HEK293T (cell line): ENCODE data around the gene ASF1A.

Experiments
- CTCF ChIA-PET: fragments of 350-600 bp; formaldehyde crosslinking; extraction: SDS; loops from one replicate; lab custom pipeline; 2021; ENCODE audit warnings: antibody characterized with exemption, inconsistent platforms; lab: Yijun Ruan, JAX
- POLR2A ChIA-PET: fragments of 350-600 bp; formaldehyde crosslinking; extraction: SDS; loops from one replicate; lab custom pipeline; 2020; ENCODE audit warnings: antibody characterized with exemption, inconsistent platforms; lab: Yijun Ruan, JAX
- DNase-seq: peaks from one replicate; pipeline ENCODE4 v3.0.0; 2012; ENCODE audit warnings: mixed read lengths; ENCODE audit errors: extremely low spot score
- ARNT ChIP-seq: fragments of 450-650 bp; IDR thresholded peaks from 2 replicates; pipeline ENCODE4 v1.6.1; 2017; ENCODE audit warnings: mild to moderate bottlenecking
- BHLHE40 ChIP-seq: fragments of 450-650 bp; IDR thresholded peaks from 2 replicates; pipeline ENCODE4 v1.6.1; 2016; ENCODE audit warnings: mild to moderate bottlenecking, moderate library complexity, borderline replicate concordance
- CTBP1 ChIP-seq: fragments of 450-650 bp; IDR thresholded peaks from 2 replicates; pipeline ENCODE4 v1.6.1; 2016; ENCODE audit warnings: borderline replicate concordance
- ELF4 ChIP-seq: fragments of 450-650 bp; IDR thresholded peaks from 2 replicates; pipeline ENCODE4 v1.6.1; 2017; ENCODE audit warnings: antibody characterized with exemption
- FOXA1 ChIP-seq: fragments of 450-650 bp; IDR thresholded peaks from 2 replicates; pipeline ENCODE4 v1.6.1; 2016; ENCODE audit warnings: mild to moderate bottlenecking
- FOXK2 ChIP-seq: fragments of 450-650 bp; IDR thresholded peaks from 2 replicates; pipeline ENCODE4 v1.6.1; 2016; ENCODE audit warnings: mild to moderate bottlenecking
- FOXM1 ChIP-seq: fragments of 450-650 bp; IDR thresholded peaks from 2 replicates; pipeline ENCODE4 v1.6.1; 2017; ENCODE audit warnings: mild to moderate bottlenecking, borderline replicate concordance
- HDGF ChIP-seq: fragments of 450-650 bp; IDR thresholded peaks from 2 replicates; pipeline ENCODE4 v1.6.1; 2017; ENCODE audit warnings: antibody characterized with exemption, borderline replicate concordance
- L3MBTL2 ChIP-seq: fragments of 450-650 bp; conservative IDR thresholded peaks from 2 replicates; pipeline ENCODE4 v1.6.1; 2016; ENCODE audit warnings: mild to moderate bottlenecking
- LEF1 ChIP-seq: fragments of 450-650 bp; IDR thresholded peaks from 2 replicates; pipeline ENCODE4 v1.6.1; 2017; ENCODE audit warnings: mild to moderate bottlenecking, borderline replicate concordance
- NFRKB ChIP-seq: fragments of 450-650 bp; IDR thresholded peaks from 2 replicates; pipeline ENCODE4 v1.6.1; 2016; ENCODE audit warnings: mild to moderate bottlenecking, moderate library complexity
- SP1 ChIP-seq: fragments of 450-650 bp; IDR thresholded peaks from 2 replicates; pipeline ENCODE4 v1.6.1; 2017
- SUZ12 ChIP-seq: fragments of 450-650 bp; IDR thresholded peaks from 2 replicates; pipeline ENCODE4 v1.6.1; 2016; ENCODE audit warnings: mild to moderate bottlenecking
- TARDBP ChIP-seq: fragments of 450-650 bp; IDR thresholded peaks from 2 replicates; pipeline ENCODE4 v1.6.1; 2016
- ZNF384 ChIP-seq: fragments of 450-650 bp; IDR thresholded peaks from 2 replicates; pipeline ENCODE4 v1.6.1; 2016
- TF ChIP-seq, protein P1 (sequence below): fragments of 450-650 bp; IDR thresholded peaks from 2 replicates; pipeline ENCODE4 v1.6.1; 2016

ASF1A gene

DNA sequence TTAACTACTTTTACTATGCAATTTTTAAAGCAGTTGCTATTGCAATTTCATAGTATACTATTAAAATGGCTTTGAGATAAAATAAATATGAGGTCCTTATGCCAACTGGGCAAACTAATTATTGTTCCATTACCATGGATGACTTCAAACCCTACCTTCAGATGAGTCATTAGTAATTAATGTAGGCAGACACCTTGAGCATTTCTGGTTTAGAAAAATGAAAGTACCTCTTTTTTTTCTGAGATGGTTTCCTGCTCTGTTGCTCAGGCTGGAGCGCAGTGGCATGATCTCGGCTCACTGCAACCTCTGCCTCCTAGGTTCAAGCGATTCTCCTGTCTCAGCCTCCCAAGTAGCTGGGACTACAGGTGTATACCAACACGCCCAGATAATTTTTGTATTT, 11.9 kb downstream of the ASF1A start:
- ChIA-PET CTCF (no interaction called here), POLR2A (no interaction called here)
- TF ChIP-seq ELF4 (no peak), HDGF (no peak), FOXK2 (no peak), FOXM1 (no peak), NFRKB (no peak), CTBP1 (no peak), FOXA1 (no peak), SP1 (no peak), TARDBP (no peak), ARNT (no peak), BHLHE40 (no peak), L3MBTL2 (no peak), LEF1 (no peak), ZNF384 (no peak), SUZ12 (no peak)
- TF ChIP-seq, protein P1, sequence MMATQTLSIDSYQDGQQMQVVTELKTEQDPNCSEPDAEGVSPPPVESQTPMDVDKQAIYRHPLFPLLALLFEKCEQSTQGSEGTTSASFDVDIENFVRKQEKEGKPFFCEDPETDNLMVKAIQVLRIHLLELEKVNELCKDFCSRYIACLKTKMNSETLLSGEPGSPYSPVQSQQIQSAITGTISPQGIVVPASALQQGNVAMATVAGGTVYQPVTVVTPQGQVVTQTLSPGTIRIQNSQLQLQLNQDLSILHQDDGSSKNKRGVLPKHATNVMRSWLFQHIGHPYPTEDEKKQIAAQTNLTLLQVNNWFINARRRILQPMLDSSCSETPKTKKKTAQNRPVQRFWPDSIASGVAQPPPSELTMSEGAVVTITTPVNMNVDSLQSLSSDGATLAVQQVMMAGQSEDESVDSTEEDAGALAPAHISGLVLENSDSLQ = no peak
- no peak for DNase-seq

DNA sequence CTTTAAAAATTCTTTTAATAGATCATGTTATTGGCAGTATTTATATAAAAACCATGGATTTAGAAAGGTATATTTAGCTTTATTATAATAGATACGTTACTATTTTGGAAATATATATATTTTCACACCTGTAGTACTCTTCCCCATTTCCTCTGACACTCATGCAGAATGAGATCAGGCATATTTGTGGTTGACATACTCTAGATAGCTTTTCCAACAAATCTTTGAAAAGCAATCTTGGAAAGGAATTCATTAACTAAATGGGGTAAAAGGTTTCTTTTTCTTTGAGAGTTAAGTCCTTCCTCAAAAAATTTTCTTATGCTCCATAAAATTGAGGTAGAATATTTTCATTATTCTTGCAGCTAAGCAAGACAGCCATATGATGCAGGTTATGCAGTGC, 14.5 kb downstream of the ASF1A start:
- POLR2A ChIA-PET = no interaction called here
- no peak for DNase-seq
- CTCF ChIA-PET = no interaction called here
- TF ChIP-seq SUZ12 (no peak), FOXK2 (no peak), ARNT (no peak), BHLHE40 (no peak), CTBP1 (no peak), ELF4 (no peak), ZNF384 (no peak), FOXM1 (no peak), HDGF (no peak), L3MBTL2 (no peak), SP1 (no peak), NFRKB (no peak), FOXA1 (no peak), LEF1 (no peak), TARDBP (no peak)
- TF ChIP-seq, protein P1 = no peak

DNA sequence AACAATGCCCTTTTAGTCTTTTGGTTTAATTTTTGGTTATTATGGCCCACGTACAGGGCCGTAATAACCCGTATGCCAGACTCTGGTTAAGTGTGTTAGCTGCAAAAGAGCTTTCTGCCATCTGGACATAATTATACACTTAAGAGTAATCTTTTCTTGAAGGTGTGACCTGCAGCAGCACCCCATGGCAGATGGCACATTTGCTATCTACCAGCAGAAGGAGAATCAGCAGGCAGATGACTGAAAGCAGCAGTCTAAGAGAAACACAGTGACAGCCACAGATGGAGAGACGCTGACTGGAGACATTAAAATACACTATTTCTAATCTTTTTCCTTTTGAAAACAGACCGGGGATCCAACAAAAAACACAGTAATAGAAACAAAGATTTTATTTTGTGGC, 18.7 kb downstream of the ASF1A start:
- POLR2A ChIA-PET = no interaction called here
- CTCF ChIA-PET = no interaction called here
- no peak for DNase-seq
- no peak for TF ChIP-seq FOXM1
- no peak for TF ChIP-seq ELF4
- no peak for TF ChIP-seq BHLHE40
- no peak for TF ChIP-seq ZNF384

DNA sequence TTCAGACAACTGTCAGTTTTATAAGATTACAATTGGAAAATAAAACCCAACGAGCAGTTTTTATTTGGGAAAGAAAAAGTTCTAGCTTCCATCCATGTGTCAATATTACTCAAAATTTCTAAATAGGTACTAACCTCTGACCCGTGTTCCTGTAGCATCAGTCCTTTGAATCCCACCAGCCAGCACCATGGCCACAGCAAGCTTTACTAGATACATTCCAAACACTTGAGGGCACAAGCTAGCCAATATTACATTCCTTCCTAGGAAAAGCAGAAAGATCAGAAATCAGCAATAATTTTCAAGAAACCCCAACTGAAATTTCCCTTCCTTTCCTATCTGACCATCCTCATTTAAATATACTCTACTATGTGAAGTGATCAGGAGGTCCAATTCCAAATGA, 19.2 kb downstream of the ASF1A start:
- ChIA-PET CTCF (no interaction called here), POLR2A (no interaction called here)
- no peak for DNase-seq
- TF ChIP-seq, protein P1 = no peak
- no peak for TF ChIP-seq SP1
- no peak for TF ChIP-seq BHLHE40
- no peak for TF ChIP-seq ARNT
- no peak for TF ChIP-seq L3MBTL2
- TF ChIP-seq SUZ12 = no peak
- no peak for TF ChIP-seq ZNF384
- TF ChIP-seq TARDBP = no peak
- no peak for TF ChIP-seq FOXK2
- TF ChIP-seq HDGF = no peak
- no peak for TF ChIP-seq FOXM1
- no peak for TF ChIP-seq CTBP1
- no peak for TF ChIP-seq FOXA1
- TF ChIP-seq LEF1 = no peak

DNA sequence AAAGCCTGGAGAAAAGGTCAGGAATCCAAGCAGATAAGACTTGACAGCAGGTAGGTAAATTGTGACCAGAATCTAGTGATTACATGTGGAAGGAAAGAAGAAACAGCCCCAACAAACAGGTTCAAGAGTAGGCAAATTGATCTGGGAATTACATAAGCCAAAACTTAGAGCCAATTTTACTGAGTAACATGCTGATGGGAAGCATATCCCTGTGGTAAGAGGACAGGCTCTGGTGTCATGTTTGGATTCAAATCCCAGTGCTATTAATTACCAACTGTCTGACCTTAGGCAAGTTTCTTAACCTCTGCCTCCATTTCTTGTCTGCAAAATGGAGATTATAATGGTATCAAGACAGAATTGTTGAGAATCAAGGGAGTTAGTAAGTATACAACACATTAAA, 20.6 kb downstream of the ASF1A start:
- TF ChIP-seq ELF4 = no peak
- TF ChIP-seq FOXK2 = no peak
- TF ChIP-seq, protein P1 = no peak
- no peak for TF ChIP-seq NFRKB
- TF ChIP-seq ARNT = no peak
- TF ChIP-seq SP1 = no peak
- no peak for TF ChIP-seq CTBP1
- no peak for TF ChIP-seq TARDBP
- TF ChIP-seq FOXM1 = no peak
- no peak for TF ChIP-seq ZNF384
- CTCF ChIA-PET = no interaction called here
- no peak for DNase-seq
- POLR2A ChIA-PET = no interaction called here

DNA sequence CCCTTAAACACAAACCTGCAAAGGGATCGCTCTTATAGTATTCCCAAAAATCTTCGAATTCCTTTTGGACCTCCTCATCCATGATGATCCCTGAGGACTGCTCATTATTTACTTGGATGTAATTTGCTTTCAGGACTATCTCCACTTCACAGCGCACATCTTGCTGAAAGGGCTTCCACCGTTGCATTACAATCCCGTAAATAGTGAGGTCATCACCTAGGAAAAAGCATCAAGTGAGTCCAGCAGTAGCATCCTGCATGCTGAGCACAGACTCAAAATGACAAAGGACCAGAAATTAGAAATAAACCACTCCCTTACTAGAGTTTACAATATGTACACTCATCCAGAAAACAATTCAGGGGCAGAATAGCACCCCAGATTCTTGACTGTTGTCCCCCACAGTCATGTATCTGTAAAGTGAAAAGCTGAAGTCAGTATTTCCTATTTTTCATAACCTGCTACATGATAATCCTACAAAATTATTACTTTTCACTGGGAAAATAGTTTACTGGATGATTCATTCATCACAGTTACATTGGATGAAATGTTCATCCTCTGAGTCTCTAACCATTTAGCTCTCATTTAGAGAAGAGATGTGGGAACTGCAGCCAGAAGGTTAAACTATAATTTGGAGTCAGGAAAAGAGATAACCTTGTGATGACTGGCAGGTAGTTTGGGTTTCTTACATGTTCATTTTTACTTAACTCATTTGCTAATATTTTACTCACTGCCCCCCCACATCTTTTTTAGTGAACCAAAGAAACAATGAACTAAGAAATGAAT, 23.8 kb downstream of the ASF1A start:
- DNase-seq = no peak
- TF ChIP-seq TARDBP (no peak), SP1 (no peak), FOXA1 (no peak)
- POLR2A ChIA-PET = no interaction called here
- CTCF ChIA-PET = no interaction called here
